SJCRH30 (cell line): Measurements from ENCODE around the gene SPATA31A3. TPM values are rescaled to one million over a fixed set of nuclear protein-coding genes. Genes with fewer than 3 reads are reported as not detected.
"Not testable (repeated sequence)": the region's sequence is repeated elsewhere in the genome, so short reads cannot be mapped to it uniquely, and the experiment has no call there.

ENCODE experiments used
- DNase-seq, 2 experiments: peaks; one replicate each; pipeline ENCODE4 v3.0.0-alpha.2; 2015 to 2020
- H3K27ac ChIP-seq: fragments of 250-450 bp; sonication (Bioruptor Pico); 2 replicates; pipeline ENCODE4 v1.5.1; 2020; ENCODE audit warnings: mild to moderate bottlenecking, moderate library complexity
- H3K27me3 ChIP-seq: fragments of 250-450 bp; sonication (Bioruptor Pico); 2 replicates; pipeline ENCODE4 v1.5.1; 2020; ENCODE audit warnings: mild to moderate bottlenecking, moderate library complexity
- H3K36me3 ChIP-seq: fragments of 250-450 bp; sonication (Bioruptor Pico); 2 replicates; pipeline ENCODE4 v1.5.1; 2020; ENCODE audit warnings: mild to moderate bottlenecking, moderate library complexity
- H3K4me1 ChIP-seq: fragments of 250-450 bp; sonication (Bioruptor Pico); 2 replicates; pipeline ENCODE4 v1.5.1; 2020; ENCODE audit warnings: mild to moderate bottlenecking, moderate library complexity
- H3K4me3 ChIP-seq: fragments of 250-450 bp; sonication (Bioruptor Pico); 2 replicates; pipeline ENCODE4 v1.5.1; 2020; ENCODE audit warnings: mild to moderate bottlenecking, moderate library complexity
- H3K9me3 ChIP-seq: fragments of 250-450 bp; sonication (Bioruptor Pico); replicated peaks from 2 replicates; pipeline ENCODE4 v1.5.1; 2020; ENCODE audit warnings: mild to moderate bottlenecking, moderate library complexity
- total RNA-seq: library from RNA; depleted of rRNA; stranded (reverse); fragments of >200 nt; shearing (Covaris generic); gene quantifications from 2 replicates; pipeline ENCODE4 v1.2.3, GENCODE V29; 2014; rRNA removed

The SPATA31A3 gene
- 0.04 TPM in 1 of 2 replicates, not detected in the other for total RNA-seq

DNA sequence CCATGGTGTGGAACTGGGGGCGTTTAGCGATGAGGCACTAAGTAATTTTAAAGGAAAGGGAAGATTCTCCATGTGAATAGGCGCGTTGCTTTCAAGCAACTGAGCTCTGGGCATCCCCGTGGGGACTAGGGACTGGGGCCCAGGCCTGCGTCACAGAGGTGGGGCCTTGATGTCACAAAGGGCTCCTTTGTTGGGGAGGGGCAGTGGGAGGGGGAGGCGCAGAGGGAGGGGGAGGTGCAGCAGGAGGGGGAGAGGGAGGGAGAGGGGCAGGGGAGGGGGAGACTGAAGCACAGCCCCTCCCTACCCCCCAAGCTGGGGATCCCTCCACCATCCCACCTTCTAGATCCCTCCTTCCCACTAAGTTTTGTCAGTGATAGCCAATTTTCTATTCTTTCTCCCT, at the start of gene SPATA31A3:
SPATA31A3 (minus strand) TSS at position 101 of the 400 bp plus-strand sequence; CDS start at position 72, 29 bp downstream.
- not testable (repeated sequence) for H3K27ac ChIP-seq, H3K4me1 ChIP-seq, DNase-seq, H3K36me3 ChIP-seq, H3K9me3 ChIP-seq, H3K27me3 ChIP-seq, H3K4me3 ChIP-seq

DNA sequence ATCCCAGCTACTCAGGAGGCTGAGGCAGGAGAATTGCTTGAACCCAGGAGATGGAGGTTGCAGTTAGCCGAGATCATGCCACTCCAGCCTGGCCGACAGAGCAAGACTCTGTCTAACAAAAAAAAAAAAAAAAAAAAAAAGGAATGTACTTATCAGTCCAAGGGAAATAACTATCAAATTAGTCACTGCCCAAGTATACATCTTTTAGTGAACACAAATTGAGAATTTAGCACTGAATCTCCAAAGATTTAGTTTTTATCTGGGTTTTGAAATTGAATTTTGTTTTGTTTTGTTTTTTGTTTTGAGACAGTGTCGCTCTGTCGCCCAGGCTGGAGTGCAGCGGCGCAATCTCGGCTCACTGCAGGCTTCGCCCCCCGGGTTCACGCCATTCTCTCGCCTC, 39.8 kb downstream of the SPATA31A3 start:
- not testable (repeated sequence) for H3K27ac ChIP-seq, H3K27me3 ChIP-seq, H3K9me3 ChIP-seq, H3K4me1 ChIP-seq, DNase-seq, H3K4me3 ChIP-seq, H3K36me3 ChIP-seq

DNA sequence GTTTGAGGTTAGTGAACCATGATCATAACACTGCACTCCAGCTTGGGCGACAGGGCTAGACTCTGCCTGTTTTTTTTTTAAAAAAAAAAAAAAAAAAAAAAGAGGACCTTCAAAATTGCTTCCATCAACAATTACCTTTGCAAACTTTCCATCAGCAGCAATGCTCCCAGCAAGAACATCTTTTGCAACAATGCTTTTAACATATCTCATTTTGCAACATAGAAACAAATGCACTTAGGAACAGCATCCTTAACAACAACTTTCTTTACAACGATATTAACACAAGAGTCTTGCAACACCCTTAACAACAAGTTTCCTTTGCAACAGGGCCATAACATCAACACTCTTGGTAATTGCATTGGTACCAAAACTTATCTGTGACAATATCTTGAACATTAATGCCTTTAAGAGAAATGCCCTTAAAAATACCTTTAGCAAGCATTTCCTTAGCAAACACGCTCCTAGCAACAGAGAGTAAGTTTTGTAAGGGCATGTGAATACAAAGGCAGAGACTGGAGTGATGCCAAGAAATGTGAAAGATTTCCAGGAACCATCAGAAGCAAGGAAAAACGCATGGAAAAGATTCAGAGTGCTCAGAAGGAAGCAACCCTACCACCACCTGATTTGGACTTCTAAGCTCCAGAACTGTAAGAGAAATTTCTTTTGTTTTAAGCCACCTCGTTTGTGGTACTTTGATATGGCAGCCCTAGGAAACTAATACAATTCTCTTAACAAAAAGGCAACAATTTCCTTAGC, 49.8 kb downstream of the SPATA31A3 start:
- H3K4me1 ChIP-seq, H3K9me3 ChIP-seq, H3K27ac ChIP-seq, H3K36me3 ChIP-seq, DNase-seq, H3K4me3 ChIP-seq, H3K27me3 ChIP-seq: not testable (repeated sequence)

DNA sequence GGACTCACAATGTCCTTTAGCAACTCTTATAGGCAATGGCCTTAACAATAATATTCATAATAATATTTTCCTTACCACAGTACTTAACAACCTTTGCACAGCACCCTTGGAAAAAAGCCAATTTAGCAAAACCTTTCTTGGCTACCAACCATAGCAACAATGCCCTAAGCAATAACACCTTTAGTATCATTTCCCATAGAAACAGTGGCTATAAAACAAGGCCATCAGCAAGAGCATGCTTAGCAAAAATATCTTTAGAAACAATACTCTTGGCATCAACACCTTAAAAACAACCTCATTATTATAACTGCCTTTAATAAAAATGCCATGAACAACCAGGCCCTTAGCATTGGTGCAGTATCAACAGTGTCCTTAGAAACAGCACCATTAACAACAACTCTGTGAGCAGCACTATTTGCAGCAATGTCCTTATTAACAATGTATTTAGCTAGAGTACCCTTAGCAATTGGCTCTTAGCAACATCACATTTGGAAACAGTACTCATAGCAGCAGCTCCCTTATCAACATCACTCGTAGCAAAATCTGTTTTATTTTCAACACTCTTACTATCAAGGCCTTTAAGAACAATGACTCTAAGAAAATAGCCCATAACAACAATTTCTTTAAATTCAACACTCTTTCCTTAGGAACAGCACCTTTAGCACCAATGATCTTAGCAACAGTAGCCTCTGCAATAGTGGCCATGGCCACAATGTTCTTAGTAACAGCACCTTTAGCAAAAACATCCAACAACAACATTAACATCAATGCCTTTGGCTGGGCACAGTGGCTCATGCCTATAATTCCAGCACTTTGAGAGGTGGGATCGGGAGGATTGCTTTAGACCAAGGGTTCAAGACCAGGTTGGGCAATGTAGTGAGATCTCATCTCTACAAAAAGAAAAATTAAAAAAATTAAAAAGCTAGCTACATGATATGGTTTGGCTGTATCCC, 52.2 kb downstream of the SPATA31A3 start:
- DNase-seq, H3K4me3 ChIP-seq, H3K4me1 ChIP-seq, H3K36me3 ChIP-seq, H3K27me3 ChIP-seq, H3K9me3 ChIP-seq, H3K27ac ChIP-seq: not testable (repeated sequence)

- not testable (repeated sequence) for H3K4me3 ChIP-seq, H3K9me3 ChIP-seq, DNase-seq, H3K27me3 ChIP-seq, H3K4me1 ChIP-seq, H3K27ac ChIP-seq, H3K36me3 ChIP-seq
These were observed 54.0 kb downstream of the SPATA31A3 start for GRCh38 chr9:66938322-66938721.

GRCh38 chr9:66937662-66938061, 54.7 kb downstream of the SPATA31A3 start:
- H3K27me3 ChIP-seq, H3K9me3 ChIP-seq, H3K36me3 ChIP-seq, DNase-seq, H3K27ac ChIP-seq, H3K4me3 ChIP-seq, H3K4me1 ChIP-seq: not testable (repeated sequence)

Other genes with a start within 250 kb of the SPATA31A3 start
- 3.7 and 3.8 TPM in 2 replicates for gene ZNF658, start 91.8 kb downstream of the SPATA31A3 start, total RNA-seq